Measurements from ENCODE around the gene GIT2.

Gene GIT2

DNA sequence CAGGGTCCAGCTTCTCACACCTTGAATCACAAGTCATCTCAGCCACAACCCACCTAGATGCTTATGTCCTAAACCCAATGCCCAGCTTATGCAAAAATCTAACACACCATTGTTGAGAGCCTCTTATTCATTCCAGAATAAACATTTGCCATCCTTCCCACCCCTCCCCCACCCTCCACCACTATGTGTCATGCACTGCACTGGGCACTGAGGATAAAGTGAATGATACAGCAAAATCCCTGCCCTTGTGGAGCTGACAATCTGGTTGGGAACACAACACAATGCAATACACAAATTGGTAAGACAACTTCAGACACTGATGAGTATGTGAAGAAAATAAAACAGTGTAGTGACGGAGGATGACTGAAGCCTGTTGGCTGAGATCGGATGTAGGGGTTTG lies 114.4 kb downstream of the GIT2 start:
- Histone ChIP-seq H3K27ac (ENCODE audit: low read length) (peak overlapping the region; percentile 66), H3K27me3 (ENCODE audit: control insufficient read depth, insufficient read depth, low read length) (no peaks in the 10 kb centered on the region), H3K9me3 (ENCODE audit: control insufficient read depth, insufficient read depth, low read length) (no peaks in the 10 kb centered on the region), H3K36me3 (ENCODE audit: control insufficient read depth, insufficient read depth, low read length) (no peaks in the 10 kb centered on the region), H3K4me3 (ENCODE audit: low read length) (no peak overlapping the region), H3K4me1 (ENCODE audit: control insufficient read depth, insufficient read depth, low read length) (peaks cover 5% of the 10 kb centered on the region)
- no CpG with 5 or more reads among the region's 2 CpGs for WGBS (ENCODE audit: insufficient coverage, insufficient read length)
- DNase-seq (ENCODE audit: low read depth, low spot score), result no peak

DNA sequence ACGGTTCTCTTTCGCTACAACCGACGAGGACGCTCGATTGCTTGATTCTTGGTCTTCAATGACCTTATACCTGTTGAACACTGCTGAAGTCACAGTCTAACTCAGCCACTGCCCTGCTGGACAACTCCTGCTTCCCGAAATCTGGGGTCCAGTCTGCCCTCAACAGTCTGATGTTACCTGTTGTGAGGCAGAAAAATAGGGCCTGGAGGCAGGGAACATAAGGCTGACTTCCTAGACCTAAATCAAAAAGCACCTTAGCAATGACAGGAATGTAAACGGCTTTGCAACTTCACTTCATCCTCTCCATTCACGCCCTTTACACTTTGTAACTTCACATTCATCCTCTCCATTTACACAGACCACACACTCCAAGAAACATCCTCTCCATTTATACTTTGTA lies 115.2 kb downstream of the GIT2 start:
- no CpG with 5 or more reads among the region's 9 CpGs for WGBS (ENCODE audit: insufficient coverage, insufficient read length)
- Histone ChIP-seq H3K4me1 (ENCODE audit: control insufficient read depth, insufficient read depth, low read length) (peaks cover 5% of the 10 kb centered on the region), H3K27ac (ENCODE audit: low read length) (peak overlapping the region; percentile 36), H3K27me3 (ENCODE audit: control insufficient read depth, insufficient read depth, low read length) (no peaks in the 10 kb centered on the region), H3K9me3 (ENCODE audit: control insufficient read depth, insufficient read depth, low read length) (no peaks in the 10 kb centered on the region), H3K4me3 (ENCODE audit: low read length) (peak overlapping the region; percentile 32; the same call in 1 of the 2 replicates), H3K36me3 (ENCODE audit: control insufficient read depth, insufficient read depth, low read length) (no peaks in the 10 kb centered on the region)
- DNase-seq (ENCODE audit: low read depth, low spot score), result no peak

DNA sequence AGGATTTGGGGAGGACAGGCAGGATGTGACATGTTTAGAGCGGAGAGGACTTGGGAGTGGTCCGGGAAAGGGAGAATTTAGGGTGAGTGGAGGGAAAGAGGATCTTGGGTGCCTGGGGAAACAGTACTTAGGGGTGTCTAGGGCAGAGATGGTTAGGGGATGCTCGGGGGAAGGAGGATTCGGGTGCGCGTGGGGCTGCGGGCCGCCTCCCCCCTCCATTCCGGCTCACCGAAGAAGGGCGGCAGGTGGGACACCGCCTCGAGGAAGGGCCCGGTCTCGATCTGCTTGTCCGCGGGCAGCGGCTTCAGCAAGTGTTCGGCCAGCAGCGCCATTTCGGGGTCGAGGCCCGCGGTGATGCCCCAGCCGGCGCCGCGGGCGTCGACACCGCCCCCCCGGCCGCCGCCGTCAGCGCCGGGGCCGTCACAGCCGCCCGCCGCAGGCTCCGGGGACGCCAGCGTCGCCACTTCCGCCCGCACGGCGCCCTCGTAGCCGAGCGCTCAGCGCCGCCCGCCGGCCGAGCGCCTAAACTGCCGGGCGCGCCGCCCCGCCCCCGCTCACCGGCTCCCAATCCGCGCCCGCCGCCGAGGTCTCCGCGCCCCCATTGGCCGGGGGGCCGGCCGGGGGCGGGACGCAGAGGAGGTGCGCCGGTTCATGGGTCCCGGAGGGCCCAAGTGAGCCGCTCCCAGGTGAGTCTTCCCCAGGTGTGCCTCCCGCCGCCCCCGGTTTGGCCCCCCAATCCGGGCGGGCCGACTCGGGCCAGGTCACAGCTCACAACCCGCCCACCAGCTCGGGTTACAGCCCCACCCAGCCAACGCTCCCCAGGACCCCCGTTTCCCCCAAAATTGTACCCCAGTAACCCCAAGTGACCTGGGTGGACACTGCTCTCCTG lies 115.9 kb downstream of the GIT2 start, which contains the start of gene GLTP:
GLTP (minus strand) TSS at position 499 of the 889 bp plus-strand sequence; CDS start at position 332, 167 bp downstream.
- Histone ChIP-seq H3K27ac (ENCODE audit: low read length) (peak within 1 kb of the TSS; percentile 66), H3K4me1 (ENCODE audit: control insufficient read depth, insufficient read depth, low read length) (peaks cover 5% of the 10 kb centered on the region), H3K4me3 (ENCODE audit: low read length) (peak within 1 kb of the TSS; percentile 67), H3K27me3 (ENCODE audit: control insufficient read depth, insufficient read depth, low read length) (no peaks in the 10 kb centered on the region), H3K9me3 (ENCODE audit: control insufficient read depth, insufficient read depth, low read length) (no peaks in the 10 kb centered on the region), H3K36me3 (ENCODE audit: control insufficient read depth, insufficient read depth, low read length) (no peaks in the 10 kb centered on the region)
- no CpG with 5 or more reads among the region's 92 CpGs for WGBS (ENCODE audit: insufficient coverage, insufficient read length)
- peak; percentile 57 for DNase-seq (ENCODE audit: low read depth, low spot score)
